Measurements from ENCODE around the gene RAB33A.
"Not testable (repeated sequence)": the region's sequence is repeated elsewhere in the genome, so short reads cannot be mapped to it uniquely, and the experiment has no call there.

The RAB33A gene

GRCh38 chrX:130224810-130225209 lies 53.0 kb downstream of the RAB33A start (continued):
- TF ChIP-seq HIC1 (tag by site-specific recombination; IDR thresholded peaks at IDR 0.05): no peak
- TF ChIP-seq ZNF777 (tag by site-specific recombination; IDR thresholded peaks at IDR 0.05; ENCODE audit: borderline replicate concordance): no peak

GRCh38 chrX:130228871-130229270 lies 57.1 kb downstream of the RAB33A start:
- Histone ChIP-seq H3K4me3 (ENCODE audit: low read depth, low read length) (no peak overlapping the region), H3K36me3 (ENCODE audit: control insufficient read depth in 2 of 2, insufficient read depth in 1 of 2, low read length in 2 of 2) (peaks cover 39 to 61% of the 10 kb centered on the region in 2 experiments), H3K4me1 (ENCODE audit: control insufficient read depth, insufficient read depth, low read length) (no peaks in the 10 kb centered on the region), H3K9me3 (ENCODE audit: control insufficient read depth, insufficient read depth, low read depth, low read length) (no peaks in the 10 kb centered on the region; the same call in 1 of the 2 replicates), H3K27ac (ENCODE audit: extremely low read depth, low read depth, low read length) (no peak overlapping the region)
- no peak for TF ChIP-seq KLF9 (tag by site-specific recombination; IDR thresholded peaks at IDR 0.05; ENCODE audit: low read depth)
- TF ChIP-seq ZNF501 (tag by site-specific recombination; IDR thresholded peaks at IDR 0.05): no peak
- TF ChIP-seq ZNF449 (tag by site-specific recombination; IDR thresholded peaks at IDR 0.05): no peak
- ChIA-PET POLR2A (no interaction called here), CTCF (no interaction called here)

- peak; percentile 72; the same call in 1 of the 2 replicates for TF ChIP-seq ZNF146 (tag by site-specific recombination; IDR thresholded peaks at IDR 0.05)
- CTCF ChIA-PET; H3K4me1 ChIP-seq (ENCODE audit: control insufficient read depth, insufficient read depth, low read length); H3K27ac ChIP-seq (ENCODE audit: extremely low read depth, low read depth, low read length); H3K4me3 ChIP-seq (ENCODE audit: low read depth, low read length); H3K9me3 ChIP-seq (ENCODE audit: control insufficient read depth, insufficient read depth, low read depth, low read length); POLR2A ChIA-PET: not testable (repeated sequence)
- H3K36me3 ChIP-seq (ENCODE audit: control insufficient read depth in 2 of 2, insufficient read depth in 1 of 2, low read length in 2 of 2): peaks cover 54 to 56% of the 10 kb centered on the region in 2 experiments
Measured at GRCh38 chrX:130231184-130231583, 59.4 kb downstream of the RAB33A start.
